ENCODE data around the gene FAF1.

Gene FAF1

DNA sequence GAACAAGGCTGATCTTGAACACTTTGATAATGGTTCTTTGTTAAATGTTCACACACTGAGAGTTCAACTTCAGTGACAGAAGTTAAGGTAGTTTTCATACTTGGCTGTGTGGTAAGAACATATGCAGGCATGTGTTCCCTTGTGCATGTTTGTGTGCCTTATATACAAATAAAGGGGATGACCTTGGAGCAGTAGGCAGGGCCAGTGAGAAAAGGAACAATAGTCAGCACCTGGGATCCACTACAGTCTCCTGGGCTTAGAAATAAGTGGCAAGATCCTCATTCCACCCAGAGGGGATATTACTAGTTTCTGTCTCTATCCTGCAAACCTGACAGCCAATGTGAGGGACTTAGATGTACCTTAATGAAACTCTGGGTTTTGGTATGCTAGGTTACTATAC lies 486.6 kb downstream of the FAF1 start:
- DNase-seq: no peak

DNA sequence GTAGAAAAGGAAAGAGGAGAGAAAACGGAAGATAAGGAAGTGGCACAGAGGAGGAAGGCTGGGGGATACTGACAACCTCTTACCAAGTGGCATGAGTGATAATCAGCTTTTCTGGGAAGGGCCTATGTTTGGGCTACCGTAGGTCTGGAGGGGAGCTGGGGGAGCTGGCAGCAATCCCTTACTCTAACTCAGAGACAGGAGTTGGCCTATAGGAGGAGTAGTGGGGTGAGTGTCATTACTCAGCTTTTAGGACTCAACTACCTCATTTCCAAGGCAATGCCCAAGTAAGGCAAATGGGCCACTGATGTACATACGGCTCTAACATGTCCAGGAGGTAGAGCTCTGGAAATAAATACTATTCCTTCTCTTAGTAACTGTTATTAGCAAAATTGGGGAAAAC lies 488.1 kb downstream of the FAF1 start:
- DNase-seq: no peak

DNA sequence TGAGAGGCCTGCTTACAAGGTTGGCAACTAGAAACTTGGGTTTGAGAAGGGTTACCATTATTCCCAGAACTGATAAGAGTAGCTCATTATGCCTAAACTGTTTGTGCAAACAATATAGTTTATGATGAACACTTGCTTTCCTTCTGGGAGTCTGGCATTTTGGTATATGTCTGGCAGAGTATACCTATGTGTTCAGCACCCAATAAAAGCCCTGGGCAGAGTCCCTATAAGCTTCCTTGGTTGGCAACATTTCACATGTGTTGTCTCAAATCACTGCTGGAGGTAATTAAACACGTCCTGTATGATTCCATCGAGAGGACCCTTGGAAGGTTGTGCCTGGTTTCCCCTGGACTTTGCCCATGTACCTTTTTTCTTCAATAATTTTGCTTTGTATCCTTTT lies 497.1 kb downstream of the FAF1 start:
- DNase-seq: no peak

DNA sequence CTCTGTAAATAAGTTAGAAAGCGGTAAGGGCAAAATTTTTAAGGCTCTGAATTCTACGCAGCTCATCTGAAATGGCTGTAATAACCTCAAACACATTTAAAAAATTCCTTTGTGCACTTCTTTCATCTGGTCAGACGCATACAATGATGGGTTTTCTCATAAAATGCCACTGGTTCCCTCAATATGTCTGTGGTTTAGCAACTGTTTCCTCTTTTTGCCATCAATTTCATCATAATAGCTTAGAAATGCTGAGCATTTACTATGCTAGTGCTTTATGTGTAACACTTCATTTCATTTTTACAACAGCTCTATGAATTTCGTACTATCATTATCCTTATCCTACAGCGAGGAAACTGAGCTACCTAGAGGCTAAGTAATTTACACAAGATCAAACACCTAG lies 501.6 kb downstream of the FAF1 start:
- DNase-seq: no peak

DNA sequence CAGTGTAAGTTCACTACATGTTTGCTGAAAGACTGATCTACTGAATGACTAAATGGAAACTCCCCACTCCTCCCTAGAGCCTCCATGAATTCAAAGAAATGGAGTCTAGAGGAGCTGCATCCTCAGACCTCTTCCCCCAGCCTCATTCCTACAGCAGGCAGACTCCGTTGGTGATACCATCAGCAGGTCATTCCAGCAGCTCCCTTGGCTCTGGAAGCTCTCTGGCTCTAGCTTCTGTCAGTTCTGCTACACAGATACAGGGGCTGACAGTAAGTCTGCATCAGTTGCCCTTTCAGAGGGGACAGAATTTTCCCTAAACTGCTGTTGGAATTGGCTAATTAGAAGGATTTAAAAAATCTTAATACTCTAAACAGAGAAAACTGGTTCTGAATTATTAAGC lies 505.2 kb downstream of the FAF1 start:
- DNase-seq: no peak

DNA sequence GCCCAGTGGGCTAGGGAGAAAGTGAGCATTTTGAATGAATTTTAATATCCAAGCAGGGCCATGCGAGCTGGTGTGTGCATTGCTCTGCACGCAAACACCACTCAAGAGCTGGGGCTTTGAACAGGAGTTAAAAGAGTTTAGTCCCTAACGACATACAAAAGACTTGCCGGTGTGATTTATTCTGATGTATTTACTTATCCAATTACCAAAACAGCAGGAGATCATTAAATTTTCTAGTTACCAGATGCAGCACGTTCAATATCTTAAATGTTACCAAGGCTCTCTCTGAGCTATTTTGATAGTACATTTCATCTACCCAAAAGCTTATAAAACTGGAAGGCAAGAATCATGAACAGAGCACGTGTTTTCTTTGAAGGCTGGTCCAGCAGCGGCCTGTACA lies 506.8 kb downstream of the FAF1 start:
- DNase-seq: no peak

DNA sequence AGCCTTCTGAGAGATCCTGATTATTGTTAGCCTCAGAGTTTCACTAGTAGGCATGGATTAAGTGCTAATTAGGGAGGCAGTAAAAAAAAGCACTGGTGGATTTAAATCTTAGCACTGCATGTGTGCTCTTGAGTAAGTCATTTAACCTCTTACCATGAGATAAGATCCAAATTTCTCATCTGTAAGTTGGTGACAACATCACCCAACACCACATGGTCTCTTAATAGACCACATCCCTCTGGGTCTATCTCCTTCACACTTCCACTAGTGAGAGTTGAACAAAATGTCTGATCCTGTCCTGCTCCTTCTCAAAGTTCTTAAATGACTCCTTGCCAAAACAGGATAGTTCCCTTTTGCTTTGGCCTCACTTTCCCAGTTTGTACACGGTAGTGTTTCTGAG lies 507.4 kb downstream of the FAF1 start:
- DNase-seq: no peak

DNA sequence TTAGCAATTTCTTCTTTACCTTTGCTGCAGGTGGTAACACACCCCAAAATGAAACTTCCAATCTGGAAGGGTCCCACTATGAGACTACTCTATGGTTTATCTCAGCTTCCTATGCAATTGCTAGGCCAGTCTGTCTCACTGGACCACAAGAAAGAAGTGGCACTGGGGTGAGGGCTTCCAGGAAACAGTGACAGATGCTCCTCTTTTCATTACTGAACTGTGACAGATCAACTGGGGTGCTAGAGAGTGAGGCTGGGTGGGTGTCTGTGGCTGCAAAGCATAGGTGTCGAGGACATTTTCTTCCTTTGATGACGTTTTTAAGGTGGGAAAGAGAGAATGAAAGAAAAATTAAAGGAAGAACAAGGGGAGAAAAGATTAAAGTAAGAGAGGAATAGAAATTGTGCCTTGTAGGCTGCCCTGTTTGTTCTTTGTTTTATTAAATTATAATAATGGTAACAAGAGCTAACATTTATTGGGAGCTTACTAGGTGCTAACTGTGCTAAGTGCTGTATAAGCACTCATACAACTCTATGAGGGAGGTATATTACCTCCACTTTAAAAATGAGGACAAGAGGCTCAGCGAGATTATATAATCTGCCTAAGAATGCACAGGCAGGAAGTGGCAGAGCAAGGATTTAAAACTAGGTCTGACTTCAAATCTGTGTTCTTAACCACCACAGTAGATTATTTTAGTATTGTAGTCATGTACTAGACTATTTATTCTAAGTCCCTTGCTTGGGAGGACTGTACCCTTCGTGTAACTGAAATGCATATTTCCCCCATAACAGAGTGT lies 509.0 kb downstream of the FAF1 start:
- DNase-seq: no peak

DNA sequence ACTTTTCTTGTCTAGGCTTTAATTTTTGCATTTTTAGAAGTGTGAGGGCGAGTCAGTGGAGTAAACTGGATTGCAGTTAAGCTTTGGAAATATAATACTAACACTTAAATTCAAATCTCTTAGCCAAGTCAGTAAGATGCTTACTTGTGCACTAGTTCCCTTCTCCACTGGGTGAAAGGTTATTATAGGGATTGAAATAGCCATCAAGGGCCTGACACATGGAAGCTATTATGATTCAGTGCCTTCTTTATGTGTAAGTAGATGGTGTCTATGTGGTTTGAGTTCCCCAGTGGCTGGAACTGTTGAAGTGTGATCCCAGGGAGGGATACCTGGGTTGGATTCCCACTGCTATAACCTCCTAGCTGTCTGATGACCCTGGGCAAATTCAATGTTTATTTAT lies 512.1 kb downstream of the FAF1 start:
- no peak for DNase-seq

DNA sequence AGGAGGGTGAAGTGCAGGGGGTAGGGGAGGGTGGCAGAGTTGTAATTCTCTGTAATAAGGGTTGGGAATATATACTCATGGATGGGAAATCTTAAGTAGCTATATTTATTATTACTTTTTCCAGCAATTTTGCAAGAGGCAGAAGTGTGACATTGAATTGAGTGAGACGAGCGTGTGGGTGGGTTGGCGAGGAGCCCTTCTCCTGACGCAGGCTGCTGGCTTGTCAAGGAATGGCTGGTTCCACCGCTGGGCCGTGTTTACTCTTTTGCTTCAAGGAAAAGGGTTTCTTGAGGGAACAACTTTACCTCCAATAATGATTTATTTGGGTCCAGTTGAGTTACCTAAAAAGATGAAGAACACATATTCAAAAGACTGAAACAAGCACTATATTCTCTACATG lies 518.9 kb downstream of the FAF1 start:
- DNase-seq: no peak

DNA sequence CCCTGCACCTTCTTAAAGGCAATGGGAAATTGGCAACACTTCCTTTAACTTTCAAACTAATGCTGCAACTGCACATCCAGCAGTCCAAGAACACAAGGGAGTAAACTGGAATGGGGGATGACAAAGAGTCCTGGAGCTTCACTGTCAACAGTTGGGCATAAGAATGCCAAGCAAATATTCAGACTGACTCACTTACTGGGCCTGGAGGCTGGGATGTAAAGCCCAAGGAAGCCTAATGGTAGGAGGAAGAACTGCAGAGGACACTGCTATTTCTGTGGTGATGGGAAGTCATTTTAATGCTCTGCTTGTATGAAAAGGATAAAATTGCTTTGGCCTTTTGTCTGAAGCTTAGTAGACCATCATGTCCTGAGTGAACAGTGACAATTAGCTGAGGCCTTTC lies 521.1 kb downstream of the FAF1 start:
- no peak for DNase-seq

DNA sequence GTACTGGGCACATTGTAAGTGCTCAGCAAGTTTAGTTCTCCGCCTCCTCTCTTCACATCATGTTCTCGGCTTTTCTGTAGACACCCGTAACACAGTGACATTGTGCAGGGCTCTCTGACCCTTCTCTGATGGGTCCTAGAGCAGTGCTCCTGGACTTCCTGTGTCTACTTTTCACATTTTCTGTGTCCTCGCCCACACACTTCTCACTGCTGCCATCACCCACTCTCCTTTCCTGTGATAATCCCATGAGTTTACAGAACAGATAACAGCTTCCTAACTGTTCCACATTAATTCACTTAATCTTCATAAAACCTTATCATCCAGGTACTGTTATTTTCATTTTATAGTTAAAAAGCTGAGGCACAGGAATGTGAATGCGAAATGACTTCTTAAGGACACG lies 523.6 kb downstream of the FAF1 start:
- DNase-seq: no peak

DNA sequence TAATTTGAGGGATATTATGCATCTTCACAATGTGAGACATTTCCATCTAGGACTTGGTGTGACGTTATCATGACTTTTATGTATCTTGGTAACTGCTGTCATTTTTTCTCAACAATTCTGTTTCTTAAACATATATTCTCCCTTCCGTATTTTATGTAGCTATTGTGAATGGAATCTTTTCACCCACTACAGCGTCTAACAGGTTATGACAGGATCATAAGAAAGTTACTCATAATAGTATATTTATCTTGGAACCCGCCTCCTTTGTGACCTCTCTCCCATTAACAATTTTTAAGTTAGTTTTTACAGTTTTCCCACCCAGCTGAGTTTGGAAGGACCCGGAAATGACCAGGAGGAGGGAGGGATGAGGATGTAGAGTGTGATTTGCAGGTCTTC lies 530.1 kb downstream of the FAF1 start:
- no peak for DNase-seq

DNA sequence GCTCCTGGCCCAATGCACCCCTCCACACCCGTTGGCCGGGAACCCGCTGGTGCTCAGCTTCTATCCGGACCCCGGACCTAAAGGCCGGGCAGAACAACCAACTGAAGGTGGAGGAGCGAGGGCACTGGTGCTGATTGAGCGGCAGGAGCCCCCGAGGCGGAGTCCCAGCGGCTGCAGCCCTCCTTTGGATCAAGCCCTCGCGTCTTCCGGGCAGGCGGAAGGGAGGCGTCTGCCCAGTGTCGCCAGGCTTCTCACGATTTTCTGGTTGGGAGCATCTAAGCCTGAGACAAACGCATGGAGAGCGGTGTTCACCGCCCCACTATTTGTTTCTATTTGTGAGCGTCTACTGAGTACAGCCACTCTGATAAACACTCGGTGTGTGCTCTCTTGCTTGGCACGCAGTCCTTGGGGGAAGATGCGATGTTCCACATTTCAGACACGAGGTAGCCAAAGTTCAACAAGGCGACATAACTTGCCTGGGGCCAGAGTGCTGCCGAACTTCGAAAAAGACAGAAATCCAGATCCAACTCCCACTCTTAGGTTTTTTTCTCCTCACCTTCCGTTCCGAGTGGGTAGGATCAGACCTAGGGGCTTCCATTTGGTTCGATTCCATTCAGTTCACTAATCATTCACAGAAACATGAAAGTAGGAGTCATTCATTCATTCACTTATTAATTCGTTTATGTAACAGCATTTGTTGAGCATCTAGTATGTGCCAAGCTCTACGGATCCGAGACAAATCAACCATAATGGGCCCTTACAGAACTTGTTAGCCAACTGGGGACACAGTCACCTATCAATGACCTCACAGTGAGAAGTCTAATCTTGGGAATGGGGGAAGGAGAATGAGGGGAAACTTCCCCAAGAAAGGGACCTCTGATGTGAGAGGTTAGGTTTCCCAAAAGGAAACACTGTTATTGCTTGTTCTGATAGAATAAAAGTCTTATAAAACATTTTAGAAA lies 532.0 kb downstream of the FAF1 start:
- DNase-seq: no peak

DNA sequence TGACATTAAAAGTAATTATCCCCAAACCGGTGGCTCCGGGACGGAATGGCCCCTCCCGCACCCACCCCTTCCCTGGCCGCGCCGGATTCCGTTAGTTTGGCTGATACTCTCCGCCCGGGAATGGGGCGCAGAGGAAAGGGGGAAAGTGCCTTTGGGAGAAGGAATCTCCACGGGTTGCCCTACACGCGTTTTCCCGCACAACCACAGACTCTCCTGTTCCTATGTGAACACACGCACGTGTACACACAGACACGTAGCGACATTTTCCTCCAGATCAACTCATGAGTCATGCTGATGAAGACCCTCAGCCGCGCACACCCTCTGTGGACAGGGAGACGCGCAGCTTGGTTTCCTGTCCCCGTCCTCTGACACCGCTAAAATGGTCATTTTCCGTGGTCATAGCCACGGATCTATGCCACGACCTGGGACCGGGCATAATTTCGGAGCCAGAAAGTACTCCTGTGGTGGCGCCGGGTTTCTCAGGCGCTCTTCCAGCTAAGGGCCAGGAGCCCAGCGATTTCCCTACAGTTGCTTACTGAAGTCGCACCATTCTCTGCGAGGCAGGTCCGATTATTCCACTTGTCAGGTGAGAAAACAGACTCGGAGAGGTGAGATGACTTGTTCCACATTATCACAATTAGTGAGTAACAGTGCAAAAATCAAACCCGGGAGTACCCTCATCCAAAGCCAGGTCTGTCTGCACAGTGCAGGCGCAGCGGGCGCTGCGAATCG lies 532.8 kb downstream of the FAF1 start:
- DNase-seq: no peak

DNA sequence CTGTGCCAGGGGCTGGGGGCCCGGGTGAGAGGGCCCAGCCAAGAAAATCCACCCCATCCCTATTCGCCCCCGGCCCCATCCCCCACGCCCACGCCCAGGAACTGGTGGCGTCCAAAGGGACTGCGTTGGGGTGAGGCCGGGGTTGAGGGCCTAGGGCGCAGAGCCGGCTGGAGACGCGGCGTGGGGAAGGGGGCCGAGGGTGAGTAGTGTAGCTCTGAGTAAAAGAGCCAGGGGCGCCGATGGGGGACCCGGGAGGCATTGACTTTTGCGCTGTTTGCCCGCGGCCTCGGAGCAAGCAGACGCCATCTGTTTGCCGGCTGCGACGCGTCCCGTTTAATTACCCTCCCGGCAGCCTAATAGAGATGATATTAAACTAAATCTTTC lies 533.4 kb downstream of the FAF1 start:
- no peak for DNase-seq

DNA sequence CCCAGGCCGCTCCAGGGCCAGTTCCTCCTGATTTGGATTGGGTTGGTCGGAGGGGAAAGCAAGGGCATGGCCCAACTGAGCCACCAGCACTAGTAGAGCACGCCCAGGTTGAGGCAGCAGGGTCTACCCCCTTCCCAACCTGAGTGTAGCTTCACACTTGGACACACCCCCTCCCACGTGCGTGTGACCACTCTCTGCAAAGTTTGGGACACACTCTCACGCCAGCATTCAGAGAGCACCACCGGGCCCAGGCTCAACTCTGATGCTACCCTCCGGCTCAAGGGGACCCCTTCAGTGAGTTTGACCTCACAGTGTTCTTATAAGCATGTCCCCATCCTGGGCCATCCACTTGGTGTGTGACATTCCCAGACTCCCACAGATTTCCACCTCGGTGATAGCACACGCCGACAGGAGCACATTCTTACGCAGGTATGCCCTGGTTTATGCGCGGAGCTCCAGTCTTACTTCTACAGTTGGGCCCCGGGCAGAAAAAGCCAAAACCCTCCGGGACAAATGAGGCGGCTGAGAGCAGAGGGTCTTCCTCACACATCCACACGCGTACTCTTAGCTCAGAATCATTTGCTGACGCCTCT lies 533.9 kb downstream of the FAF1 start:
- no peak for DNase-seq

DNA sequence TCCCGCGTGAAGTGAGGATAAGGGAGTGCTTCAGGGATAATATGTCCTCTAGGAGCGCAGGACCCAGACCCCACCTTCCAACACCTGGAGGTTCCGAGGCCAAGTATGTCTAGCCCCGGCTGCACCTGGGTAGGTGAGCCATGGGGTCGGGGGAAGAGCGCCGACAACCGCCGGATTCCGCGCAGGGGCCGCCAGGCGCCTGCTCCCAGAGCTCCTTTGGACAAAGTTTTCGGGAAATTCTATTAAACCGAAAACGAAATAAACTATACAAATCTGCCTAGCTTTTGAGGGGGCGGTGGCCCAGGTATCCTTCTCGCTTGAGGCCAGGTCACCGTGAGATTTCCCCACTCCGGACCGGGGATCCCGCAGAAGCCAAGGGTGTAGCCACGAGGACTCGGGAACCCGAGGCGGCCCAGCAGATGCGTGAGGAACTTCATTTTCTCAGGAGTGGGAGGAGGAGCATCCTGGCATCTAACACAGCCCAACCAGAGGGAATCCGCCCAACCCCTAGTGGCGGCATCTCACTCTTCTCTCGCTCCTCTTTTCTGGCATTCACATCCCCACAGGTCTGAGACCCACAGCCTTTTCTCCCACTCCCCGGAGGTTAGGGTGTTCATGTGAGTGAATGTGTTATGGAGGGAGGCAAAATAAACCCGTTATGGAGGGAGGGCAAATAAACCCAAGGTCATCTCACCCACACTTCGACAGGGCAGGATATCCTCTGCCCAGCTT lies 534.5 kb downstream of the FAF1 start:
- DNase-seq: no peak

DNA sequence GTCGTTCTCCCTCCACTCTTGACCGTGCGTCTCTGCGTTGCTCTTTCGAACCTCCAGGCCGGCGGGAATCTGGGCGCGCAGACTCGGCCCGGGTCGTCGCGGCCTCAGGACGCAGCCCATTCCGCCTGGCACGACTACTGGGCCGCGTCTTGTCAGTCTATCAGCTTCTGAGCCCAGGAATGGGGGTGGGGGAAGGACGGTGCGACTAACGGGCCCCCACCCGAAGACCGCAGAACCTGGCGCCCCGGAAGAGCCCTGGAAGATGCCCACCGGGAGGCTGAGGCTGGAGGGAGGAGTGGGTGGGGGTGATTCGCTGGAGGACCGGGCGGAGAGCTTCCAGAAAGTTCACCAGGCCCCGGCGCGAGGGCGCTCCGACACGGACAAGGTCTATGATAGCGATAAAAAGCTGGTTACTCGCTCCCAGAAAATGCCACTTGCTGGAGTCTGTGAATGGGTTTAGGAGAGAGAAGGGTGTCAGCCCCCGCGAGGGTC lies 535.1 kb downstream of the FAF1 start:
- DNase-seq: no peak

DNA sequence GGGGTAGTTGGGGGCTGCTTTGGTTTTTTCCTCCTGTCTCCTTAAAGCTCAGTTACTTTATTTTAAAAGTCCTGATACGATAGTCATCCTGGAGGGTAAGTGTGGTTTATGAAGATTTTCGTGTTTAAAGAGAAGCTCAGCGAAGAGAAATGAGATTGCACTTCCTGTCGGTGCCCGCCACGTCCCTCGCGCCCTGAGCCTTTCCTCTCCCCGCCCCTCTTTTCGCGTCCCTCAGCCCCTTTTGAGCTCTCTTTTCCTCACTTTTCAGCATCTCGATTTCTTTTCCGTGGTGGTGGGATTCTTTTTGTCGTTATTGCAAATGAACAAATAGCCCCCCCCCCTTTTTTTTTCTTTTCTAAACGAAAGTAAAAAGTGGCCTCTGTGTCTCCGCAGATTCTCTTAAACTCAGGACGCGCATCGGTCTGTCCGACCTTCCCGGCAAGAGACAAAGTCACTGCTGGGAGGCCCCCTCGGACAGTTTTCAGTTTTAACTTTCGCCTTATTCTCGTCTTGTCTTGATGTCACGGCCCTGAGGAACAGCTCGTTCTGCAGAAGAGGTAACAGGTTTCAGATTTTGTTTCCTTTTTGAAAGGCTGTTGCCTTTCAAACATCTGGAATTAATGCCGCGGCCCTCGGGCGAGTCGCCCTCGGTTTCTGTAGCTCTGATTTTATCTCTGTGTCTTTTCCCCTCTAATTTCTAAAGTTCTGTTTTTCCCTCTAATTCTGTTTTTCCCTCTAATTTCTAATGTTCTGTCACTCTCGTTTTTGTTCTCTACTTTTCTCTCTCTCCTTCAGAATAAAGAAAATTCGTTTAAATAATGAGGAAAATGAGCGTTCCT lies 535.8 kb downstream of the FAF1 start:
- DNase-seq: no peak

DNA sequence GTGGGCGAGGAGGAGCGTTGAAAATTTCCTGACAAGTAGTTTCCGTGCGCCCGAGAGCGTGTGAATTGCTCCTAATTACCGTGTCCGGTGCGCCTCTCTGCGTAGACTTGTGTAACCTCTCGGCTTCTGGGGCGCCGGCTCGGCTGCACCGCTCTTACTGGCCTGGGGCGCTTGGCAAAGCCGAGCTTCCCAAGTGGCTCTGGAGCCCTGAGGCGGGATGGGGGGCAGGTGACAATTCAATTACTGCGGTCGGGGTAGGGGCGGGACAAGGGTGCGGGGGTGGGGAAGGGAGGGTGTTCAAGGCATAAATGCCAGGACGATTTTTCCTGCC lies 536.4 kb downstream of the FAF1 start:
- DNase-seq: peak in 1 of 2 donors; percentile 31
